ENCODE data around the gene STXBP6. TPM values are rescaled to one million over a fixed set of nuclear protein-coding genes. Genes with fewer than 3 reads are reported as not detected.

Gene STXBP6
- total RNA-seq, 2 experiments from 2014 or later = not detected

- intact Hi-C loops (cut with DNase I, micrococcal nuclease) = no loop called here
- peaks cover 0 to 11% of the 10 kb centered on the region in 2 experiments for H3K27me3 ChIP-seq (ENCODE audit: control insufficient read depth in 1 of 2, insufficient read depth in 2 of 2, low read length in 2 of 2)
- H3K4me3 Mint-ChIP-seq = no peak overlapping the region
- TF ChIP-seq, protein P1, sequence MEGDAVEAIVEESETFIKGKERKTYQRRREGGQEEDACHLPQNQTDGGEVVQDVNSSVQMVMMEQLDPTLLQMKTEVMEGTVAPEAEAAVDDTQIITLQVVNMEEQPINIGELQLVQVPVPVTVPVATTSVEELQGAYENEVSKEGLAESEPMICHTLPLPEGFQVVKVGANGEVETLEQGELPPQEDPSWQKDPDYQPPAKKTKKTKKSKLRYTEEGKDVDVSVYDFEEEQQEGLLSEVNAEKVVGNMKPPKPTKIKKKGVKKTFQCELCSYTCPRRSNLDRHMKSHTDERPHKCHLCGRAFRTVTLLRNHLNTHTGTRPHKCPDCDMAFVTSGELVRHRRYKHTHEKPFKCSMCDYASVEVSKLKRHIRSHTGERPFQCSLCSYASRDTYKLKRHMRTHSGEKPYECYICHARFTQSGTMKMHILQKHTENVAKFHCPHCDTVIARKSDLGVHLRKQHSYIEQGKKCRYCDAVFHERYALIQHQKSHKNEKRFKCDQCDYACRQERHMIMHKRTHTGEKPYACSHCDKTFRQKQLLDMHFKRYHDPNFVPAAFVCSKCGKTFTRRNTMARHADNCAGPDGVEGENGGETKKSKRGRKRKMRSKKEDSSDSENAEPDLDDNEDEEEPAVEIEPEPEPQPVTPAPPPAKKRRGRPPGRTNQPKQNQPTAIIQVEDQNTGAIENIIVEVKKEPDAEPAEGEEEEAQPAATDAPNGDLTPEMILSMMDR (IDR thresholded peaks at IDR 0.05) = no peak
- H3K4me3 ChIP-seq (ENCODE audit: low read length) = no peak overlapping the region
- H3K9me3 ChIP-seq (ENCODE audit: control insufficient read depth in 1 of 2, insufficient read depth in 1 of 2, low read length in 2 of 2) = no peaks in the 10 kb centered on the region
- ChIA-PET CTCF (no interaction called here), POLR2A (interaction anchor here (0.6 kb wide), 1 partner anchor 49 kb away, joined by 3 read pairs; no protein-coding TSS in a partner anchor)
- peaks cover 20% of the 10 kb centered on the region for H3K27me3 Mint-ChIP-seq
- H3K4me1 Mint-ChIP-seq (ENCODE audit: low read depth) = no peaks in the 10 kb centered on the region
- H3K9me3 Mint-ChIP-seq = no peaks in the 10 kb centered on the region
- ATAC-seq (ENCODE audit: poor library complexity) (no peak), DNase-seq (no peak)
- H3K36me3 ChIP-seq (ENCODE audit: insufficient read depth, low read length) = no peaks in the 10 kb centered on the region
- no peaks in the 10 kb centered on the region for H3K36me3 Mint-ChIP-seq (ENCODE audit: low read depth)
- no peak overlapping the region for H3K27ac ChIP-seq (ENCODE audit: low read depth in 1 of 2, low read length in 2 of 2)
- no peaks in the 10 kb centered on the region for H3K4me1 ChIP-seq (ENCODE audit: insufficient read depth, low read length)
- no peak overlapping the region for H3K27ac Mint-ChIP-seq
Measured at GRCh38 chr14:24965934-24966578, 83.9 kb downstream of the STXBP6 start.

DNA sequence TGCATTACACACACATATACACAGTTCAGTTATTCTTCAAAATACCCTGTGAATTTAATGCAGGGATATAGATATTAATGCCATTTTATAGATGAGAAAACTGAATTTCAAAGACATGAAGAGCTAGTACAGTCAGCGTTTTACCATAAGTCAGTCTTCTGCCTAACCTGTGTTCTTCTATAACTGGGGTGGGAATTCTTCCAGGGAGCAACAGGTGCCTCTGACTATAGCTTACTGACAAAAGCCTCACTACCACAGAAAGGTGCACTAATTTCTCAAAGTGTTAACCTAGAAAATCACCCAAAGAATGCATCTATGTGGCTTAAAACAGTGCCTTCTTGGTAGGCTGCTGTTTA is 84.4 kb downstream of the STXBP6 start:
- Histone ChIP-seq H3K4me1 (ENCODE audit: insufficient read depth, low read length) (no peaks in the 10 kb centered on the region), H3K27ac (ENCODE audit: low read depth in 1 of 2, low read length in 2 of 2) (no peak overlapping the region), H3K9me3 (ENCODE audit: control insufficient read depth in 1 of 2, insufficient read depth in 1 of 2, low read length in 2 of 2) (no peaks in the 10 kb centered on the region), H3K4me3 (ENCODE audit: low read length) (no peak overlapping the region), H3K36me3 (ENCODE audit: insufficient read depth, low read length) (no peaks in the 10 kb centered on the region), H3K27me3 (ENCODE audit: control insufficient read depth in 1 of 2, insufficient read depth in 2 of 2, low read length in 2 of 2) (peaks cover 0 to 11% of the 10 kb centered on the region in 2 experiments)
- intact Hi-C loops (cut with DNase I, micrococcal nuclease) = no loop called here
- TF ChIP-seq, protein P1 (IDR thresholded peaks at IDR 0.05) = no peak
- H3K9me3 Mint-ChIP-seq = no peaks in the 10 kb centered on the region
- H3K27ac Mint-ChIP-seq = no peak overlapping the region
- no peaks in the 10 kb centered on the region for H3K36me3 Mint-ChIP-seq (ENCODE audit: low read depth)
- POLR2A ChIA-PET = no interaction called here
- no peak overlapping the region for H3K4me3 Mint-ChIP-seq
- DNase-seq (no peak), ATAC-seq (ENCODE audit: poor library complexity) (no peak)
- H3K27me3 Mint-ChIP-seq = peaks cover 20% of the 10 kb centered on the region
- CTCF ChIA-PET = no interaction called here
- no peaks in the 10 kb centered on the region for H3K4me1 Mint-ChIP-seq (ENCODE audit: low read depth)

GRCh38 chr14:24964591-24964990 is 85.4 kb downstream of the STXBP6 start:
- Histone ChIP-seq H3K9me3 (ENCODE audit: control insufficient read depth in 1 of 2, insufficient read depth in 1 of 2, low read length in 2 of 2) (no peaks in the 10 kb centered on the region), H3K4me3 (ENCODE audit: low read length) (no peak overlapping the region), H3K4me1 (ENCODE audit: insufficient read depth, low read length) (no peaks in the 10 kb centered on the region), H3K27ac (ENCODE audit: low read depth in 1 of 2, low read length in 2 of 2) (no peak overlapping the region), H3K36me3 (ENCODE audit: insufficient read depth, low read length) (no peaks in the 10 kb centered on the region), H3K27me3 (ENCODE audit: control insufficient read depth in 1 of 2, insufficient read depth in 2 of 2, low read length in 2 of 2) (peaks cover 0 to 11% of the 10 kb centered on the region in 2 experiments)
- H3K4me1 Mint-ChIP-seq (ENCODE audit: low read depth) = no peaks in the 10 kb centered on the region
- no peak overlapping the region for H3K27ac Mint-ChIP-seq
- intact Hi-C loops (cut with DNase I, micrococcal nuclease) = no loop called here
- POLR2A ChIA-PET = no interaction called here
- H3K9me3 Mint-ChIP-seq = no peaks in the 10 kb centered on the region
- TF ChIP-seq, protein P1 (IDR thresholded peaks at IDR 0.05) = no peak
- ATAC-seq (ENCODE audit: poor library complexity) (no peak), DNase-seq (no peak)
- no peaks in the 10 kb centered on the region for H3K36me3 Mint-ChIP-seq (ENCODE audit: low read depth)
- peaks cover 20% of the 10 kb centered on the region for H3K27me3 Mint-ChIP-seq
- CTCF ChIA-PET = no interaction called here
- no peak overlapping the region for H3K4me3 Mint-ChIP-seq

All from CD4-positive, alpha-beta T cell (primary cell).